Glutamatergic neuron (in vitro differentiated cells): ENCODE results near the gene SCD5. TPM values are rescaled to one million over a fixed set of nuclear protein-coding genes. Genes with fewer than 3 reads are reported as not detected.

ENCODE experiments used
- DNase-seq: peaks from one replicate; pipeline ENCODE4 v3.0.0; 2022
- H3K27ac Mint-ChIP-seq: one replicate; pipeline ENCODE4 v1.8.0; 2020; ENCODE audit warnings: mild to moderate bottlenecking, mixed read lengths, inconsistent platforms; ENCODE audit not compliant: unreplicated experiment
- H3K27me3 Mint-ChIP-seq: one replicate; pipeline ENCODE4 v1.8.0; 2020; ENCODE audit warnings: mild to moderate bottlenecking, moderate library complexity, mixed read lengths, inconsistent platforms; ENCODE audit not compliant: unreplicated experiment
- H3K36me3 Mint-ChIP-seq: one replicate; pipeline ENCODE4 v1.8.0; 2020; ENCODE audit warnings: mild to moderate bottlenecking, mixed read lengths, inconsistent platforms; ENCODE audit not compliant: unreplicated experiment
- H3K4me1 Mint-ChIP-seq: one replicate; pipeline ENCODE4 v1.8.0; 2020; ENCODE audit warnings: mild to moderate bottlenecking, low read depth, mixed read lengths, inconsistent platforms; ENCODE audit not compliant: unreplicated experiment
- H3K4me3 Mint-ChIP-seq: one replicate; pipeline ENCODE4 v1.8.0; 2020; ENCODE audit warnings: mild to moderate bottlenecking, mixed read lengths, inconsistent platforms; ENCODE audit not compliant: unreplicated experiment
- H3K9me3 Mint-ChIP-seq: one replicate; pipeline ENCODE4 v1.8.0; 2020; ENCODE audit warnings: mild to moderate bottlenecking, moderate library complexity, mixed read lengths, inconsistent platforms; ENCODE audit not compliant: unreplicated experiment
- CTCF ChIP-seq: fragments of 200-600 bp; sonication (generic); IDR thresholded peaks from one replicate; pipeline ENCODE4 v1.5.0; 2021; ENCODE audit not compliant: partially characterized antibody, unreplicated experiment
- total RNA-seq: library from RNA; stranded (reverse); fragmentation: NEBNext Ultra II Directional; extraction: Animal tissue kit (Norgen Biotek cat#: 25700); gene quantifications from one replicate; pipeline ENCODE4 v1.2.1, GENCODE V29; 2021; ENCODE audit not compliant: unreplicated experiment

SCD5 gene
- total RNA-seq, 1 donor from 2014 or later, result 31.9 TPM

- Mint-ChIP-seq H3K36me3 (no peaks in the 10 kb centered on the region), H3K4me3 (no peak overlapping the region), H3K4me1 (no peaks in the 10 kb centered on the region), H3K9me3 (no peaks in the 10 kb centered on the region), H3K27ac (no peak overlapping the region), H3K27me3 (peaks cover 3% of the 10 kb centered on the region)
- no peak for DNase-seq
- TF ChIP-seq CTCF, result no peak
Observed at GRCh38 chr4:82613121-82613520, 185.5 kb downstream of the SCD5 start.

- Mint-ChIP-seq H3K4me1 (no peaks in the 10 kb centered on the region), H3K9me3 (no peaks in the 10 kb centered on the region), H3K27me3 (peaks cover 3% of the 10 kb centered on the region), H3K27ac (no peak overlapping the region), H3K36me3 (no peaks in the 10 kb centered on the region), H3K4me3 (no peak overlapping the region)
- DNase-seq, result no peak
- no peak for TF ChIP-seq CTCF
Observed at GRCh38 chr4:82611982-82612381, 186.6 kb downstream of the SCD5 start.

GRCh38 chr4:82611527-82611926 lies 187.1 kb downstream of the SCD5 start:
- Mint-ChIP-seq H3K36me3 (no peaks in the 10 kb centered on the region), H3K27me3 (peaks cover 3% of the 10 kb centered on the region), H3K9me3 (no peaks in the 10 kb centered on the region), H3K4me3 (no peak overlapping the region), H3K4me1 (no peaks in the 10 kb centered on the region), H3K27ac (no peak overlapping the region)
- no peak for DNase-seq
- no peak for TF ChIP-seq CTCF

- no peaks in the 10 kb centered on the region for H3K4me1 Mint-ChIP-seq
- H3K27me3 Mint-ChIP-seq, result peaks cover 3% of the 10 kb centered on the region
- no peaks in the 10 kb centered on the region for H3K36me3 Mint-ChIP-seq
- no peak overlapping the region for H3K4me3 Mint-ChIP-seq
- no peak for DNase-seq
- H3K9me3 Mint-ChIP-seq, result no peaks in the 10 kb centered on the region
- TF ChIP-seq CTCF, result no peak
- H3K27ac Mint-ChIP-seq, result no peak overlapping the region
Observed at GRCh38 chr4:82610041-82610440, 188.6 kb downstream of the SCD5 start.

DNA sequence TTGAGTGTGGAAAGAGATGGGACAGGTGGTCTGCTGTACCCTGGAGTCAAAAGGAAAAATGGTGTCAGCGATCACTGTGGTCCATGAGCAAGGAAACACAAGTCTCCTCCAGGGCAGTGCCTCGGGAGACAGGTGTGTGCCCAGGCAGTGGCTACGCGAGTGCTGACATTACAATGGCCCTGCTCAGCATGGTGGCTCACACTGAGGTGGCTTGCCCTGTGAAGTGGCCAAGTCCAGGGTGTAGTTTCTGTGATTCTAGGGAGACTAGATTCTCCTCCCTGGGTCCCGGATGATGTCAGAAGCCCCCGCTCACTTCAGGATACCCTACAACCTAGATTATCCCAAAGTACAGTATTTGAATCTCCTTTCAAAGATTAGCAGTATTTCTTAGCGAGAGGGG lies 192.0 kb downstream of the SCD5 start:
- H3K4me1 Mint-ChIP-seq, result no peaks in the 10 kb centered on the region
- H3K9me3 Mint-ChIP-seq, result no peaks in the 10 kb centered on the region
- DNase-seq, result no peak
- no peak for TF ChIP-seq CTCF
- no peaks in the 10 kb centered on the region for H3K36me3 Mint-ChIP-seq
- no peak overlapping the region for H3K4me3 Mint-ChIP-seq
- H3K27ac Mint-ChIP-seq, result no peak overlapping the region
- H3K27me3 Mint-ChIP-seq, result peaks cover 5% of the 10 kb centered on the region
